Skin of body (tissue), 2 donors: ENCODE results near the gene TPT1. TPM values are rescaled to one million over a fixed set of nuclear protein-coding genes. Genes with fewer than 3 reads are reported as not detected.
"Not testable (repeated sequence)": the region's sequence is repeated elsewhere in the genome, so short reads cannot be mapped to it uniquely, and the experiment has no call there.

Experiments
- DNase-seq: peaks from one replicate; lab custom pipeline; 2025; lab: John Stamatoyannopoulos, UW
- total RNA-seq: library from RNA; depleted of rRNA; stranded (reverse); fragments of >200 nt; gene quantifications from one replicate; pipeline ENCODE4 v1.2.3, GENCODE V29; 2014

The TPT1 gene
- total RNA-seq, 1 donor from 2014 or later, result 3,284 TPM

GRCh38 chr13:45368005-45368404, 27.0 kb upstream of the TPT1 start:
- no peak for DNase-seq

- DNase-seq, result no peak
Measured at GRCh38 chr13:45367358-45367757, 26.4 kb upstream of the TPT1 start.

- no peak for DNase-seq
Measured at GRCh38 chr13:45365558-45365885, 24.5 kb upstream of the TPT1 start.

- no peak for DNase-seq
Measured at GRCh38 chr13:45364876-45365557, 24.0 kb upstream of the TPT1 start.

- no peak for DNase-seq
Measured at GRCh38 chr13:45362939-45363338, 22.0 kb upstream of the TPT1 start.

- DNase-seq, result no peak
Measured at GRCh38 chr13:45361596-45362206, 20.7 kb upstream of the TPT1 start.

- no peak for DNase-seq
Measured at GRCh38 chr13:45356966-45357672, 16.1 kb upstream of the TPT1 start.

- DNase-seq, result no peak
Measured at GRCh38 chr13:45353895-45354294, 12.9 kb upstream of the TPT1 start.

GRCh38 chr13:45352031-45352430, 11.0 kb upstream of the TPT1 start:
- DNase-seq, result no peak

- no peak for DNase-seq
Measured at GRCh38 chr13:45350152-45350551, 9.2 kb upstream of the TPT1 start.

GRCh38 chr13:45349438-45349837, 8.5 kb upstream of the TPT1 start:
- DNase-seq, result no peak

GRCh38 chr13:45344064-45344463, 3.1 kb upstream of the TPT1 start:
- not testable (repeated sequence) for DNase-seq

GRCh38 chr13:45343102-45343501, 2.1 kb upstream of the TPT1 start:
- DNase-seq, result not testable (repeated sequence)

- DNase-seq, result not testable (repeated sequence)
Measured at GRCh38 chr13:45342668-45343067, 1.7 kb upstream of the TPT1 start.

- peak; percentile 73 for DNase-seq
Measured at GRCh38 chr13:45341799-45342500, 967 bp upstream of the TPT1 start.

- DNase-seq, result peak; percentile 88
Measured at GRCh38 chr13:45340422-45341033, 455 bp downstream of the TPT1 start.

GRCh38 chr13:45339867-45340266, 1.1 kb downstream of the TPT1 start:
- DNase-seq, result no peak

- DNase-seq, result no peak
Measured at GRCh38 chr13:45339399-45339798, 1.6 kb downstream of the TPT1 start.

GRCh38 chr13:45337803-45338202, 3.2 kb downstream of the TPT1 start:
- no peak for DNase-seq

GRCh38 chr13:45337395-45337794, 3.6 kb downstream of the TPT1 start:
- DNase-seq, result no peak

GRCh38 chr13:45336025-45336800, 4.8 kb downstream of the TPT1 start:
- no peak for DNase-seq
